ENCODE data around the gene GPRIN2.
A peak's percentile ranks its signal among the peaks of the same experiment; 100 is the strongest.
"Not testable (repeated sequence)": the region's sequence is repeated elsewhere in the genome, so short reads cannot be mapped to it uniquely, and the experiment has no call there.

The GPRIN2 gene

DNA sequence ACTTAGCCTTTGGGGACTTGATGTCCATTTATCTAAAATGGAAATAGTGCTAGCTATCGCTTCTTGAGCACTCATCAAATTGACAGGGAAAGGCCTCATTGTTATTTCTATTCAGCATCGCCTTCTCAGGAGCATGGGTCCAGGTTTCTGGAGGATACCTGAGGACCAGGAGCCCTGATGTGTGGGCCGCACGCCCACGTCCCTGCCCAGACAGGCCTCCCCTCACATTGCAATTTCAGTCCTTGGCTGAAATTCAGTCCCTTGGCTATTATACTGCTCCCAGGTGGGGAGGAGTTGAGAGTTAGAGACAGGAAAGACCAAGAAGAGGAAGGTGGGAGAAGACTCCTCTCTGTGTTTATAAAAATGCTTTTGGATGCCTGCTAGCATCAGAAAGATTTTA is 38.9 kb downstream of the GPRIN2 start:
- TF ChIP-seq CTCF (conservative IDR thresholded peaks at IDR 0.05): no peak
- TF ChIP-seq ZFX (IDR thresholded peaks at IDR 0.05): no peak

DNA sequence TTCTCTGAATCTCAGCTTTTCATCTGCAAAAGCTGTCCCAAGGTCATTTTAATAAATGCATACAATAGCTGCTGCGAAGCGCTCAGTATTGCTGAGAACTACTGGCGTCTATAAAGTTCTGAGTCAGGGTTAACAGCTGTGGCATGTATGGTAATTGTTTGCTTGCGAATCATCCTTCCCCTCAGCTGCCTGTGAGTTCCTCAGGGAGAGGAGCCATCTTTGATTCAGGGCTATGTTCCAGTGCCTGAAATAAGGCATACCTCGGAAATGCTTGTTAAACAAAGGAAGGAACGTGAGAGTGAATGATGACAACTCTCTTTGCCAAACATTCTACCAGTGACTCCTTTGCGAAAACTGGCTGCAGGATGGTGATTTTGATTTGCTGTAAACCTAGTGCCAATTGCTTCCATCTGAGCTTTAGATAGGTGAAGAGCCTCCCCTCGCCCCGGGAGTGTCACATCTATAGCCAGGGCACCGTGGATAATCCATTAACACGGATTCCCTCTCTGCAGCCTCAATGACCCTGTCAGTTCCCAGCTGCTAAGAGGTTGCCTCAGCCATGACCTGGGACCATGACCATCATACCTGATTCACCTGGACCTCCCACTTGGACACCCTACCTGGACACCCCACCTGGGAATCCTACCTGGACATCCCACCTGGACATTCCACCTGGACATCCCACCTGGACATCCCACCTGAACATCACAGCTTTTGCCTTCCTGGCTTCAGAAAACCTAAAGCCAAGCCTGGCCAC is 39.6 kb downstream of the GPRIN2 start:
- TF ChIP-seq ZFX (IDR thresholded peaks at IDR 0.05) (peak; percentile 37; the same call in 1 of the 2 replicates), CTCF (conservative IDR thresholded peaks at IDR 0.05) (no peak)
- no peak overlapping the region for H3K27ac ChIP-seq

More for the DNA sequence above, 38.9 kb downstream of the GPRIN2 start:
- no peak overlapping the region for H3K27ac ChIP-seq

- no peak overlapping the region for H3K27ac ChIP-seq
- TF ChIP-seq CTCF (conservative IDR thresholded peaks at IDR 0.05): no peak
These were observed 40.7 kb downstream of the GPRIN2 start for GRCh38 chr10:46515793-46516192.

- TF ChIP-seq CTCF (conservative IDR thresholded peaks at IDR 0.05) (no peak), ZFX (IDR thresholded peaks at IDR 0.05) (no peak)
- no peak overlapping the region for H3K27ac ChIP-seq
These were observed 41.1 kb downstream of the GPRIN2 start for GRCh38 chr10:46515366-46515765.

GRCh38 chr10:46514899-46515298 is 41.6 kb downstream of the GPRIN2 start:
- TF ChIP-seq CTCF (conservative IDR thresholded peaks at IDR 0.05) (no peak), ZFX (IDR thresholded peaks at IDR 0.05) (no peak)

GRCh38 chr10:46514431-46514861 is 42.0 kb downstream of the GPRIN2 start:
- H3K27ac ChIP-seq: no peak overlapping the region
- TF ChIP-seq CTCF (conservative IDR thresholded peaks at IDR 0.05) (no peak), ZFX (IDR thresholded peaks at IDR 0.05) (no peak)

More at GRCh38 chr10:46514899-46515298, 41.6 kb downstream of the GPRIN2 start:
- no peak overlapping the region for H3K27ac ChIP-seq

GRCh38 chr10:46513333-46513732 is 43.1 kb downstream of the GPRIN2 start:
- H3K27ac ChIP-seq: not testable (repeated sequence)

- not testable (repeated sequence) for H3K27ac ChIP-seq
These were observed 43.7 kb downstream of the GPRIN2 start for GRCh38 chr10:46512725-46513124.

DNA sequence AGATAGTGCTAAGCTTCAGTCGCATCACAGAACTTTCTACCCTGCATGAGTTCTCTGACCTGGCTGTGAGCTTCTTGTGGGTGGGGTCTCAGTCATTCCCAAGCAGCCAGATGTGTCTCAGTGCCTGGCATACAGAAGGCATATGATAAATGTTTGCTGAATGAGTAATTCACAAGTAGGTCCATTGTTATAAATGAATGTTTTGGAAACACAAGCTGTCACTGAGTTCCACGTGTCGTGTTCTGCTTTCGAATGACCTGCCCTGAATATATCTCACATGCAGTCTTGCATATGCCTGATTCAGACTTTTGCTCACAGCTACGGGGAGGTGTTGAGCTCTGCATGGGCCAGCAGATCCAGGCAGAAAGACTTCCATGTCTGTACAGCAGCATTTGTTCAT is 44.5 kb downstream of the GPRIN2 start:
- not testable (repeated sequence) for H3K27ac ChIP-seq

Measured in C4-2B (cell line).